ENCODE results near the gene KATNBL1.
"Not testable (repeated sequence)": the region's sequence is repeated elsewhere in the genome, so short reads cannot be mapped to it uniquely, and the experiment has no call there.

KATNBL1 gene

DNA sequence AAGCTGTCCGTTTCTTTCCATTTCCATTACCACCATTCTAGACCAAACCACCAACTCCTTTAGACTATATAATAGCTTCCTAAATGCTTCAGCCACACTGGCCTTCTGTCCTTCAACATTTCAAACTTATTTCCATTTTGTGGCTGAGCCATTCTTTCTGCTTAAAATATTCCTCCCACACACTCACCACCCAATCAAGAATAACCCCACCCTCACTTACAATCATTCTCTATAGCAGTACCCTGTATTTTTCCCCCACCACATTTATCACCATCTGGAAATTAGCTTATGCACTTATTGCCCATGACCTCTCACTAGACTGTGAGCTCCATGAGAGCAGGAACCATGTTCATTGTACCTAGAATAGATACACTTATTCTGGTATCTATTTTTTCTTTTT is 6.6 kb downstream of the KATNBL1 start:
- no peak for DNase-seq (ENCODE audit: low read depth)

DNA sequence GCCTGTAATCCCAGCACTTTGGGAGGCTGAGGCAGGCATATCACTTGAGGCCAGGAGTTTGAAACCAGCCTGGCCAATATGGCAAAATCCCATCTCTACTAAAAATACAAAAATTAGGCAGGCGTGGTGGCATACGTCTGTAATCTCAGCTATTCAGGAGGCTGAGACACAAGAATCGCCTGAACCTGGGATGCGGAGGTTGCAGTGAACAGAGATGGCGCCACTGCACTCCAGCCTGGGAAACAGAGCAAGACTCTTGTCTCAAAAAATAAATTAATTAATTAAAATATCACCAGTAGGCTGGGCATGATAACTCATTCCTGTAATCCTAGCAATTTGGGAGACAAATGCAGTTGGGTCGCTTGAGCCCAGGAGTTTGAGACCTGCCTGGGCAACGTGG is 16.6 kb downstream of the KATNBL1 start:
- DNase-seq (ENCODE audit: low read depth), result not testable (repeated sequence)

DNA sequence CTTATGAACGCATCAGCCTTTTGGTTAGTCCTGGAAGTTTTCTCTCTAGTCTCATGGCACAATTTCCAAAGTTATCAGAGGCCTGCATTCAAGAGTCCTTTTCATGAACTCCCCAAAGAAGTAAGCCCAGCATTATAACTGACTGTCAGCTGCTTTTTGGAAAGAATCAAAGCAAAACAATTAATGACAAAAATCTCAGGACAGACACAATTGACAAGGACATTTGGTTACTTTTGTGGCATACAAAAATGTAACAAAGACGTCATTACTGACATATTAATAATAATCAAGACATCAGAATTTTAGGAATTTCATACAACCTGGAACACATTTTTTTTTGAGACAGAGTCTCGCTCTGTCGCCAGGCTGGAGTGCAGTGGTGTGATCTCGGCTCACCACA is 21.2 kb downstream of the KATNBL1 start:
- DNase-seq (ENCODE audit: low read depth), result no peak

DNA sequence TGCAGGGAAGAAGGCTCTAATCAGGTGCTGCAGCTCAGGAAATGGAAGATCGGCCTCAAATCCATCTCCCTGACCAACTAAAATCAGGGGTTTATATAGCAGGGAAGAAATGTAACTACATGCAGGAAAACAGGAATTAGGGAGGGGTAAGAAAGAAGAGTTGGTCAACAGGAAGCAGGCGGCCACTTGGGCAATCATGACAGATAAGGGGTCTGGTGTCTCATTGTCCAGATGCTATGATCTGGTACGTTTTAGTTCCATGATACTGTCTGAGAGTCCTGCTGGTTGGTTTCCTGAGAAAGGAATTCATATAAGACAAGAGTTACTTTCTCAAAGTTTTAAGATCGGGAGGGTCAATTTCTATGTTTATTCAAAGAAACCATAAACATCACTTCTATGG is 24.2 kb downstream of the KATNBL1 start:
- no peak for DNase-seq (ENCODE audit: low read depth)

GRCh38 chr15:34182942-34183341 is 27.0 kb downstream of the KATNBL1 start:
- no peak for DNase-seq (ENCODE audit: low read depth)

DNA sequence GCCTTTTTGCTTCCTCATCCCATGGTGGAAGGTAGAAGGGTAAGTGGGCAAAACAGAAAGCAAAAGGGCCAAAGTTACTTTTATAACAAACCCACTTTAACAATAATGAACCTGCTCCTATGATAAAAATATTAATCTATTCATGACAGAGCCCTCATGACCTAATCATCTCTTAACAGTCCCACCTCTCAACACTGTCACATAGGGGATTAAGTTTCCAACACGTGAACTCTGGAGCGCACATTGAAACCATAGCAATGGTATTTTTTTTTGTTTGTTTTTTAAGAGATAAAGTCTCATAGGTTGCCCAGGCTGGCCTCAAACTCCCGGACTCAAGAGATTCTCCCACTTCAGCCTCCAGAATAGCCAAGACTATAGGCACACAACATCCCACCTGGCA is 30.7 kb downstream of the KATNBL1 start:
- no peak for DNase-seq (ENCODE audit: low read depth)

GRCh38 chr15:34165987-34166573 is 43.8 kb downstream of the KATNBL1 start:
- not testable (repeated sequence) for DNase-seq (ENCODE audit: low read depth)

- DNase-seq (ENCODE audit: low read depth), result no peak
These were observed 48.5 kb downstream of the KATNBL1 start for GRCh38 chr15:34161329-34161963.

DNA sequence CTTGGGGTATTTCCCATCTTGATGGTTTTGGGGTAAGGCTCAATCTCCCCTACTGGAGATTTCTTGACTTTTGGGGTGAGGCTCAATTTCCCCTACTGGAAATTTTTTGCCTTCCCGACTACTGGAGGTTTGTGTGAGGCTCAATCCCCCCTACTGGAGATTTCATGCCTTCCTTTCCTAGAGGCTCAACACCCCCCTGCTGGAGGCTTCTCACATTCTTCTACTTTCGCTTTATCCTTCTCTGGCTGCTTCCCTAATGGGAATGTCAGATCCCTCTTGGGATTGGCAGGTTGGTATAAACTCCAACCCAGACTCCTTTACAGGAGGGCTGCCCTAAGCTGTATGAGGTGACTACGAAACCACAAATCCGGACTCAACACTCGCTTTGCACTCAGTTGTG is 49.2 kb downstream of the KATNBL1 start:
- no peak for DNase-seq (ENCODE audit: low read depth)

GRCh38 chr15:34158355-34158754 is 51.5 kb downstream of the KATNBL1 start:
- no peak for DNase-seq (ENCODE audit: low read depth)

DNA sequence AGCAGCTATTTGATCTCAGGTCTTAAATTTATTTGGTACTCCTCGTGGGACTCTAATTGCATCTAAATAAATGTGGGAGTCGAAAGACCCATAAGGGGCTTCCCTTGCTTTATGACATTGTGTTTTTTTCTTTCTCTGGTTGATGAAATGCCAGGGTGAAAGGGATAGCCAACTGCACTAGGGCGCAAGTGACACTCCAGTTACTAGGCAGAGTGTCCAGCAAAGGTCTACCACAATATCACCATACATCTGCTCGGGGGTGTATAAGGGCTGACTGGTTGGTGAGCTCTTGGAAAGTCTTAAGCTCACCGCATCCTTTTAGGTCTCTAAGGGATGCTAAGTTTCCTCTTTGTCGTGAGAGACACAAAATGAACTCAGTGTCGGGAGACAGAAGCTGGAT is 54.0 kb downstream of the KATNBL1 start:
- no peak for DNase-seq (ENCODE audit: low read depth)

GRCh38 chr15:34154725-34155204 is 55.1 kb downstream of the KATNBL1 start:
- DNase-seq (ENCODE audit: low read depth), result no peak

- no peak for DNase-seq (ENCODE audit: low read depth)
These were observed 62.3 kb downstream of the KATNBL1 start for GRCh38 chr15:34147371-34148140.

DNA sequence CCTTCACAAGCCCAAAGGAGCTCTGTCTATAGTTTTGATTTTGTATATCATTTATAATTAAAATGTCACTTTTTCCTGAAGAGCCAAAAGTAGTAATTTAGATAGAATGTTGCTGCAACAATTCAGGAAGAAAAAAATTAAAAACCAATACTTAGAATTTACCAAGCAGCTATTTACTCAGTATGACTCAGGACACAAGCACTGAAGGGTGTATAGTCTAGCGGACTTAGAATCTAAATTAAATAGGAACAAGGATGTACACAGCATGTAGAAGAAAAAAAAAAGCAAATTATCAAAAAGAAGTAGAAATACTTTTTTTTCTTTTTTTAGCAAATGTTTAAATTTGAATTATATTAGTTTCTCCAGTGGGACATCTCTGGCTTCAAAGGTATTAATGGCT is 76.4 kb downstream of the KATNBL1 start:
- no peak for DNase-seq (ENCODE audit: low read depth)

DNA sequence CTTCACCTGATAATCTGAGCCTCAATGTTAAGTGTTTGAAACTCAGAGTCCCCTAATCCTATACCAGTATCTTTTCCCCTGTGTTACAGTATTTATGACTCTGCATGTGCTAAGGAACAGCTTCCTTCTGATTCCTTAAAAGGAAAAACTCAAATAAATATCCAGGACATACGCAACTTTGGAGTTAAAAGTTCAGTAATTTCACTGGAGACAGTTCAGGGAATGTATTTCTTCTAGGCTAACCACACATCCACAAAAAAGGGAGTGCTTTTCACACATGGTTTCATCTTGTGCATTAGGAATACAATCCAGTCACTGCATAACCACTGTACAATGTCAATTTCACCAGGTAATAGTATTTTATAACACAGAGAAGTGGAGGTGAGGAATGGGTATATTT is 77.0 kb downstream of the KATNBL1 start:
- no peak for DNase-seq (ENCODE audit: low read depth)

DNA sequence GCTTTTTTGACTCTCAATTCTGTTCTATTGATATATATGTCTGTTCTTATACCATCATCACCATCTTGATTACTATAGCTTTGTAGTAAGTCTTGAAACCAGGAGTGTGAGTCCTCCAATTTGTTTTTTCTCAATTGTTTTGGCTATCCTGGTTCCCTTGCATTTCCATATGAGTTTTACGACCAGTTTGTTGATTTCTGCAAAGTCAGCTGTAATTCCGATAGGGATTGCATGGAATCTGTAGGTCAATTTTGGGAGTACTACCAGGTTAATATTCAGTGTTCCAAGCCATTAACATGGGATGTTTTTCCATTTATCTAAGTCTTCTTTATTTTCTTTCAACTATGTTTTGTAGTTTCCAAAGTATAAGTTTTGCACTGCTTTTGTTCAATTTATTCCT is 81.0 kb downstream of the KATNBL1 start:
- no peak for DNase-seq (ENCODE audit: low read depth)

DNA sequence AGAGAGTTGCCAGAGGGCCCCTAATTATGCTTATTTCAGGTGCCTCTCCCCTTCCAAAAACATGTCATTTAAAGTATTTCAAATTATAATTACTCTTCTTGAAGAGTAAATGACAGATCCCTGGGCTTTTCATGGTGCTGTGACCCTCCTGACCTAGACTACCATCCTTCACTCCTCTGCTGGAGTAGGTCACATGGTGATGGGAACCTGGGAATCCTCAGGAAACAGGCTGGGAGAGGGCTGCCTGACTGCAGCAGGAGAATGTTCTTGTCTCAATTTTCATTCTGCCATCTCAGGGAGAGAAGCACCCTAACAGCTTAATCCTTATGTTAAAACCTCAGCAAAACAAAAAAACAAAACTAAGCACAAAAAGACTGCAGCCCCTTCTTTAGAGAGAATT is 83.4 kb downstream of the KATNBL1 start:
- no peak for DNase-seq (ENCODE audit: low read depth)

DNA sequence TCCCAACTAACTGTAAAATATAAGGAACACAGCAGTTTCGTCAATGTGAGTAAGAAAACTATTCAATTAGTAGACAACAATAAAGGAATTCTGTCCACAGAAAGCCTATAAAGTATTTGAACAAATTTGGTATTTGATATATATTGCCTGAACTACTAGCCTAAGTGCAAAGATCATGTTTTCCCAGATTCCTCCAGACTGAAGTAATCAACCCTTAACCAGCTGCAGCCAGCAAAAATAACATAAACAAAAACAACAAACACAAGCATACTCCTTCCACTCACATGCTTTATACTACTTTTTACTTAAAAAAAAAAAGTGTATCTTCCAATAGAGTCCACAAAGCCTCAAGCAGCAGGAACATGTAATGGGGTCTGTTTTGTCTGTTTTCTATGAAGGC is 84.0 kb downstream of the KATNBL1 start:
- DNase-seq (ENCODE audit: low read depth), result no peak

DNA sequence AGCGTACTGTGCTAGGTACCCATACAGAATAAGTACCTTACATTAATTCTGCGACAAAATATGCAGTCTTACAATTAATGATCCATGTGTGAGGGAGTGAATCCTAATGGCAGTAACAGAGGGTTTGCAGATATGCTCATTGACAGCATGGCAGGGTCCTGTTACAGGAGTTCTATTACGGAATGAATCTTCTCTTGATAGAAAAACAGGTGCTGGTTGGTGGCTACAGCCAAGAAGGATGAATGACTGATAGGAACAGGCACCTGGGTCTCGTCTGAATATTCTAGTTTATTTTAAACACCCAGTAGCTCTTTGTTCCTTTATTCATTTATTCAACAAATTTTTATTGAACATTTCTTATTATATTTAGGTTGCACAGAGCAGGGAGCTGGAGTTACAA is 85.2 kb downstream of the KATNBL1 start:
- DNase-seq (ENCODE audit: low read depth), result no peak

DNA sequence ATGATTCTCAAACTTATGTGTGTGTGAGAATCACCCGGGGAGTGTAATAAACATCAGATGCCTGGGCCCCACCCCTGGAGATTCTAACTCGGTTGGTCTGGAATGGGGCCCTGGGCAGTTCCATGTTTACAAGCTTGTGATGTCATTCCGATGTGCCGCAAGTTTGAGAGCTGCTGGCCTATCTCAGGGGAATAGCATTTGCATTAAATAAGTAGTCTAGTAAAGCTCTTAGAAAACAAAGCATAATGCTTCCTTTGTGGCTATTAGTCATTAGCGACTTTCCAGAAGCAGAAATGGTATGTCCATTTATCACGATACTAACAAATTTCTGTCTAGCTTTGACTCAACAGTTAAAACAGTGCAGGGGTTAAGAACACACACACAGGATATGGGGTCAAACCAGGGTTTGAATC is 87.1 kb downstream of the KATNBL1 start:
- DNase-seq (ENCODE audit: low read depth), result no peak

- DNase-seq (ENCODE audit: low read depth), result not testable (repeated sequence)
These were observed 88.1 kb downstream of the KATNBL1 start for GRCh38 chr15:34121786-34122185.

DNA sequence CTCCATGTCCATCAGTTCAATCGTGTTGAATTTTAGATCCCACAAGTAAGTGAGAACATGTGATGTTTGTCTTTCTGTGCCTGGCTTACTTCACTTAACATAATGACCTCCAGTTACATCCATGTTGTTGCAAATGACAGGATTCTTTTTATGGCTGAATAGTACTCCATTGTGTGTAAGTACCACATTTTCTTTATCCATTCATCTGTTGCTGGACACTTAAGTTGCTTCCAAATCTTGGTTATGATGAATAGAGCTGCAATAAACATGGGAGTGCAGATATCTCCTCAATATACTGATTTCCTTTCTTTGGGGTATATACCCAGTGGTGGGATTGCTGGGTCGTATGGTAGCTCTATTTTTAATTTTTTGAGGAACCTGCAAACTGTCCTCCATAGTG is 89.5 kb downstream of the KATNBL1 start:
- DNase-seq (ENCODE audit: low read depth), result not testable (repeated sequence)

DNA sequence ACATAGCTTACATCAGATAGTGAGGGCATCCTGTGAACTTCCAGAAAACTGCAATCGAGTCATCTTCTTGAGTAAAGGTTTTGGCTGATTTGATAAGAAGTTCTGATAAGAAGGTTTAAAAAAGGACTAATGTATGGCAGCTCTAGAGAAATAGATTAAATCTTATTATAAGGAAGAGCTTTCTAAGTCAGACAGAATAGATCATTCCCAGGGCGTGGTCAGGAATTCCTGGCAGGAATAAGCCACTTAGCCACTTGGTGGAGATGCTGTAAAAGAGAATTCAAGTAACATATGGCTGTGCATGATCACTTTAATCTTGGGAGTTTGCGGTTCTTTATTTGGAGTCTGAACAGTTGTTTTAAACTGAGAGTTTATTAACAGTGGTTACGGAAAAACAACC is 90.6 kb downstream of the KATNBL1 start:
- no peak for DNase-seq (ENCODE audit: low read depth)
